Measurements from ENCODE around the gene PTMA.

The PTMA gene

GRCh38 chr2:231668981-231669380, 39.3 kb upstream of the PTMA start:
- no peak for DNase-seq (ENCODE audit: extremely low read depth, low read depth)
- no peak overlapping the region for H3K4me3 ChIP-seq (replicated peaks; ENCODE audit: low read depth, low read length)
- TF ChIP-seq, protein P1, sequence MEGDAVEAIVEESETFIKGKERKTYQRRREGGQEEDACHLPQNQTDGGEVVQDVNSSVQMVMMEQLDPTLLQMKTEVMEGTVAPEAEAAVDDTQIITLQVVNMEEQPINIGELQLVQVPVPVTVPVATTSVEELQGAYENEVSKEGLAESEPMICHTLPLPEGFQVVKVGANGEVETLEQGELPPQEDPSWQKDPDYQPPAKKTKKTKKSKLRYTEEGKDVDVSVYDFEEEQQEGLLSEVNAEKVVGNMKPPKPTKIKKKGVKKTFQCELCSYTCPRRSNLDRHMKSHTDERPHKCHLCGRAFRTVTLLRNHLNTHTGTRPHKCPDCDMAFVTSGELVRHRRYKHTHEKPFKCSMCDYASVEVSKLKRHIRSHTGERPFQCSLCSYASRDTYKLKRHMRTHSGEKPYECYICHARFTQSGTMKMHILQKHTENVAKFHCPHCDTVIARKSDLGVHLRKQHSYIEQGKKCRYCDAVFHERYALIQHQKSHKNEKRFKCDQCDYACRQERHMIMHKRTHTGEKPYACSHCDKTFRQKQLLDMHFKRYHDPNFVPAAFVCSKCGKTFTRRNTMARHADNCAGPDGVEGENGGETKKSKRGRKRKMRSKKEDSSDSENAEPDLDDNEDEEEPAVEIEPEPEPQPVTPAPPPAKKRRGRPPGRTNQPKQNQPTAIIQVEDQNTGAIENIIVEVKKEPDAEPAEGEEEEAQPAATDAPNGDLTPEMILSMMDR (IDR thresholded peaks at IDR 0.05; ENCODE audit: low read depth, low read length, missing control alignments) = no peak

DNA sequence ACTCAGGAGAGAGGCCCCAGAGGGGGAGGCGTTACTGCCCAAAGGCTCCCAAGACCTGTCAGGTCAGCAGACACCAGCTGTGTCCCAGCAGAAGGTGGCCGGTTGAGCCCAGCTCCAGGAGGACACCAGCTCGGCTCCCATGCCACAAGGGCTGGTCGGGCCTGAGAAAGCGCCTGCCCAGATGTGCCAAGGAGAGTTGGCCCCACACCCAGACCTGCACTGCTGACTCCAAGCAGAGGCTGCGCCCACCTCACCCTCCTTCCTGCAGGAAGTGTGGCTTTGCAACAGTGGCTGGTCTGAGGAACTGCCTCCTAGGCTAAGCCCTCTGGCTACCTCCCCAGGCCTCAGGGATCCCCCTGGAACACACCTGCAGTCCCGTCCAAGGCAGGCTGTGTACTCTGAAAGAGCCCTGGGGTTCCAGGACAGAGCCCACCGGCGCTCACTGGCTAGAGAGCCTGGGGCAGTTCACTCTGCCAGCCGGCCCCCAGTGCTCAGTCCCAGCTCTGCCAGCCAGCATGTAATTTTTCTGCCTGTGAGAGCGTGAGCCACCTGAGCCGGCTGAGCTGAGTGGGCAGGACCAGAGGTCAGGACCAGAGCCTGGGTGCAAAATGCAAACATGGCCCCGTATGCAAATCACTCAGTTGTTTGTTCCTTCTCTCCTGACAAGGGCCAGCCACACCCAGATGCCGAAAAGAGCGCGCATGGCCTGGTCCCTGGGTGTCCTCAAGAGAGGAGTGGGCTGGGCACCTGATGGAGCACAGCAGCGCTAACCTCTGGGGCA, 36.9 kb upstream of the PTMA start:
- TF ChIP-seq, protein P1 (IDR thresholded peaks at IDR 0.05; ENCODE audit: low read depth, low read length, missing control alignments) = no peak
- no peak for DNase-seq (ENCODE audit: extremely low read depth, low read depth)
- H3K4me3 ChIP-seq (replicated peaks; ENCODE audit: low read depth, low read length) = no peak overlapping the region

DNA sequence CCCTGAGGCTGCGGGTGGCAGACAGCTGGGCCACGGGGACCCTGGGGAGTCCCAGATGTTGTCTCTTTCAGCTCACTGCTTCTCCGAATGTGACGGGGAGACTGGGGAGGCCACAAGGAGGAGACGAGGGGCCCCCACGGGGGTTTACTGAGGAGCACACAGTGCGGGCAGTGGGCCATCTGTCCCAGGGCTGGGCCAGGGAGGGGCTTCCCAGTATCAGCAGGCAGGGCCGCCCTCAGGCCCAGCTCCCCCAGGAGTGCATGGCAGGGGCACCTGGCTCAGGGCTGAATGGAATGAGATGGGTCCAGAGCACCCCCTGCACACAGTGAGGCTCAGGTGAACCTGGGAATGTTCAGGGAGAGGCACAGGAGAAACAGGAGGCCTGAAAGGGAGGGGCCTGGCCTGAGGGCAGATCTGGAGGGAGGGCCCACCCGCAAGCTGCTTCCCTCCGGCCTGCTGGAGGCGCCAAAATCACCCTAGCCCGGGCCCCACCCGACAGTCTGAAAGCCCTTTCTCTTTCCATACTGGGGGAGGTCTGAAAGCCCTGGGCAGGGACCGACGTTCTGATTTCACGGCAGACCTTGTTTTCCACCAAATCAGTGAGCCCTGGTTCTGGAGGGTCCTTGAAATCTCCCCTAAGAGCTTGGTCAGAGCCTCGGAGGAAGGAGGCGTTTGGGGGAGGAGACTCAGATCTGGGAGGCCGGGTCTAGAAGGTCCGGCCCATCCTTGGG, 35.5 kb upstream of the PTMA start:
- DNase-seq (ENCODE audit: extremely low read depth, low read depth) = no peak
- TF ChIP-seq, protein P1 (IDR thresholded peaks at IDR 0.05; ENCODE audit: low read depth, low read length, missing control alignments) = peak; percentile 43
- H3K4me3 ChIP-seq (replicated peaks; ENCODE audit: low read depth, low read length) = no peak overlapping the region

- DNase-seq (ENCODE audit: extremely low read depth, low read depth) = no peak
- TF ChIP-seq, protein P1 (IDR thresholded peaks at IDR 0.05; ENCODE audit: low read depth, low read length, missing control alignments) = no peak
- H3K4me3 ChIP-seq (replicated peaks; ENCODE audit: low read depth, low read length) = no peak overlapping the region
Measured at GRCh38 chr2:231673348-231673770, 35.0 kb upstream of the PTMA start.

DNA sequence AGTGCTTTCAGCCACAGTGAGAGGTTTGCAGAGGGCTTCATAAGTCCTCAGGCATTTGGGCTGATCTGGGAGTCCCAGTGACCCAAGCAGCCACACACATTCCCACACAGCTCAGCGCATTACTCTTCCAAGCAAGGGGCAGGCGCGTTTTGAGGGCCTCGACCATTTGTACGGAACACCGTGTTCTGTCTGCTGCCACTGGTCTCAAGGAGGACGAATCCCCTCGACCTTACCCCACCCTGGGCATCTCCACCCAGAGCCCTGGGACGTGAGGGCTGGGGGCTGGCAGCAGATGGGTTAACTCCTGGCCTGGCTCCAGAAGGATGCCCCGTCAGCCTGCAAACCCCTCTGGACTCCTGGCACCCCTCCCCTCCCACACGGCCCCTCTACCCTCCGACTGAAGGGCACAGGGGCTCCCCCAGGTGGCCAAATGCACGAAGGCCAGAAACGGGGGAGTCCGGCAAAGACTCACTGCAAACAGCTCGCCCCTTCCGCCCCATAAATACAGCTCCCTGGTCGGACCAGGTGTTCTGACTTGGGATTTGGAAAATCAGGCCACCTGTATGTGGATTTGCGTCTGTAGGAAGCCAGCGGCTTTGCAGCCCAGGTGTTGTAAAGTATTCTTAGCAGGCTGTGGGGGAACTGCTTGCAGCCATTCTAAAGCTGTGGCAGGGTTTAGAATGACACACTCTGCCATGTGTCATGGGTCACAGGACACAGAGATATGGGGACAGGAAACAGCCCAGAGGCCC, 33.6 kb upstream of the PTMA start:
- no peak overlapping the region for H3K4me3 ChIP-seq (replicated peaks; ENCODE audit: low read depth, low read length)
- DNase-seq (ENCODE audit: extremely low read depth, low read depth) = no peak
- TF ChIP-seq, protein P1 (IDR thresholded peaks at IDR 0.05; ENCODE audit: low read depth, low read length, missing control alignments) = peak; percentile 93

- TF ChIP-seq, protein P1 (IDR thresholded peaks at IDR 0.05; ENCODE audit: low read depth, low read length, missing control alignments) = no peak
- no peak overlapping the region for H3K4me3 ChIP-seq (replicated peaks; ENCODE audit: low read depth, low read length)
- DNase-seq (ENCODE audit: extremely low read depth, low read depth) = no peak
Measured at GRCh38 chr2:231676243-231676642, 32.1 kb upstream of the PTMA start.
